SU-DHL-6 (cell line): ENCODE data around the gene POLE4.

Experiments
- H2AFZ ChIP-seq: fragments of 200-600 bp; sonication (generic); 2 replicates; pipeline ENCODE4 v1.6.1; 2014; ENCODE audit warnings: low read depth, mild to moderate bottlenecking, moderate library complexity, mixed read lengths, antibody characterized with exemption, low read length; ENCODE audit not compliant: severe bottlenecking
- H3F3A ChIP-seq: fragments of 200-600 bp; shearing (Covaris generic); 2 replicates; pipeline ENCODE4 v1.6.0; 2016; ENCODE audit warnings: antibody characterized with exemption, mild to moderate bottlenecking; ENCODE audit not compliant: insufficient read depth
- H3K27ac ChIP-seq: fragments of 200-600 bp; sonication (generic); 2 replicates; pipeline ENCODE4 v1.5.1; 2016; ENCODE audit warnings: low read depth, mild to moderate bottlenecking, low read length, moderate library complexity, mixed read lengths
- H3K27me3 ChIP-seq: fragments of 200-600 bp; sonication (generic), shearing (Covaris generic); 2 replicates; pipeline ENCODE4 v1.6.0; 2014; ENCODE audit warnings: mild to moderate bottlenecking, low read length
- H3K36me3 ChIP-seq: fragments of 200-600 bp; sonication (generic); 2 replicates; pipeline ENCODE4 v1.6.1; 2014; ENCODE audit warnings: mild to moderate bottlenecking, low read length, mixed read lengths
- H3K4me2 ChIP-seq: fragments of 300-600, 200-600 bp; shearing (Covaris generic), sonication (generic); 2 replicates; pipeline ENCODE4 v1.6.0; 2014; ENCODE audit warnings: low read length, low read depth, mild to moderate bottlenecking; ENCODE audit not compliant: poor library complexity, severe bottlenecking
- H3K4me3 ChIP-seq: fragments of 200-600 bp; sonication (generic); 2 replicates; pipeline ENCODE4 v1.5.1; 2014; ENCODE audit warnings: antibody characterized with exemption, low read length, mild to moderate bottlenecking, mixed read lengths; ENCODE audit not compliant: insufficient read depth, poor library complexity, severe bottlenecking
- H3K79me2 ChIP-seq: fragments of 200-600 bp; sonication (generic); 2 replicates; pipeline ENCODE4 v1.6.1; 2014; ENCODE audit warnings: mild to moderate bottlenecking, low read length, moderate library complexity; ENCODE audit not compliant: insufficient read depth
- H3K9ac ChIP-seq: fragments of 200-600 bp; sonication (generic); 2 replicates; pipeline ENCODE4 v1.7.0; 2014; ENCODE audit warnings: mild to moderate bottlenecking, low read length
- H3K9me2 ChIP-seq: fragments of 200-600 bp; sonication (generic); replicated peaks from 2 replicates; pipeline ENCODE4 v1.6.1; 2014; ENCODE audit warnings: low read length; ENCODE audit not compliant: insufficient read depth
- H3K9me3 ChIP-seq: fragments of 200-600 bp; sonication (generic); 2 replicates; pipeline ENCODE4 v1.6.1; 2014; ENCODE audit warnings: low read length, mixed read lengths; ENCODE audit not compliant: insufficient read depth
- H4K20me1 ChIP-seq: fragments of 200-600 bp; sonication (generic); 2 replicates; pipeline ENCODE4 v1.6.1; 2014; ENCODE audit warnings: low read depth, mild to moderate bottlenecking, antibody characterized with exemption, low read length, moderate library complexity, mixed read lengths
- CTCF ChIP-seq: fragments of 200-600 bp; sonication (generic); IDR thresholded peaks from one replicate; pipeline ENCODE4 v1.5.1; 2017; ENCODE audit warnings: antibody characterized with exemption, mild to moderate bottlenecking, low read length, moderate library complexity; ENCODE audit not compliant: insufficient read depth, poor library complexity, severe bottlenecking
- EZH2phosphoT487 ChIP-seq: fragments of 200-600 bp; sonication (generic), shearing (Covaris generic); conservative IDR thresholded peaks from 2 replicates; pipeline ENCODE4 v1.6.1; 2018; ENCODE audit warnings: mild to moderate bottlenecking, antibody characterized with exemption, low read length, moderate library complexity, mixed read lengths

Gene POLE4

GRCh38 chr2:74942263-74942662 is 16.2 kb upstream of the POLE4 start:
- H3K27me3 ChIP-seq, result no peaks in the 10 kb centered on the region
- H3K4me2 ChIP-seq, result no peak overlapping the region
- H3K27ac ChIP-seq, result no peak overlapping the region
- no peaks in the 10 kb centered on the region for H3K36me3 ChIP-seq
- TF ChIP-seq CTCF (no peak), EZH2phosphoT487 (no peak)
- no peak overlapping the region for H3K9ac ChIP-seq
- H2AFZ ChIP-seq, result no peak overlapping the region
- no peaks in the 10 kb centered on the region for H3K79me2 ChIP-seq
- H4K20me1 ChIP-seq, result no peaks in the 10 kb centered on the region
- H3K4me3 ChIP-seq, result no peak overlapping the region
- no peaks in the 10 kb centered on the region for H3F3A ChIP-seq
- no peaks in the 10 kb centered on the region for H3K9me2 ChIP-seq
- H3K9me3 ChIP-seq, result no peaks in the 10 kb centered on the region

GRCh38 chr2:74944987-74945787 is 13.3 kb upstream of the POLE4 start:
- Histone ChIP-seq H3K27ac (no peak overlapping the region), H4K20me1 (no peaks in the 10 kb centered on the region), H3F3A (no peaks in the 10 kb centered on the region), H3K36me3 (no peaks in the 10 kb centered on the region), H3K4me3 (no peak overlapping the region), H3K9ac (no peak overlapping the region), H3K79me2 (no peaks in the 10 kb centered on the region), H3K9me3 (no peaks in the 10 kb centered on the region), H3K9me2 (no peaks in the 10 kb centered on the region), H2AFZ (no peak overlapping the region), H3K4me2 (no peak overlapping the region), H3K27me3 (no peaks in the 10 kb centered on the region)
- TF ChIP-seq EZH2phosphoT487 (no peak), CTCF (no peak)

- no peak overlapping the region for H3K4me3 ChIP-seq
- H3K4me2 ChIP-seq, result no peak overlapping the region
- H4K20me1 ChIP-seq, result no peaks in the 10 kb centered on the region
- H3K27me3 ChIP-seq, result no peaks in the 10 kb centered on the region
- no peak overlapping the region for H3K27ac ChIP-seq
- H3K79me2 ChIP-seq, result no peaks in the 10 kb centered on the region
- no peaks in the 10 kb centered on the region for H3F3A ChIP-seq
- TF ChIP-seq EZH2phosphoT487, result no peak
- no peak for TF ChIP-seq CTCF
- H3K9me2 ChIP-seq, result no peaks in the 10 kb centered on the region
- no peaks in the 10 kb centered on the region for H3K36me3 ChIP-seq
- no peak overlapping the region for H3K9ac ChIP-seq
- no peaks in the 10 kb centered on the region for H3K9me3 ChIP-seq
- H2AFZ ChIP-seq, result no peak overlapping the region
Measured at GRCh38 chr2:74945788-74946331, 12.6 kb upstream of the POLE4 start.
